Psoas muscle (tissue), 8 donors: ENCODE results near the gene BICC1. TPM values are rescaled to one million over a fixed set of nuclear protein-coding genes. Genes with fewer than 3 reads are reported as not detected.

Source experiments
- ATAC-seq, 4 donors: fragments of 200-7000 bp; cut with Tn5 transposase; one replicate each; pipeline ENCODE4 v1.9.1; 2020; ENCODE audit warnings: moderate library complexity in 3 of 4, mild to moderate bottlenecking in 2 of 4
- DNase-seq, 2 donors: peaks; one replicate each; pipeline ENCODE4 v3.0.0-alpha.2; 2020
- H3K27ac ChIP-seq: fragments of 200-600 bp; one replicate; pipeline ENCODE4 v1.8.0; 2022
- H3K27me3 ChIP-seq, 3 donors: fragments of 200-600 bp in 1 of 3; one replicate each; pipeline versions ENCODE4 v1.6.1 to v1.8.0; 2013 to 2022; ENCODE audit warnings: low read length in 2 of 3, mild to moderate bottlenecking in 2 of 3, moderate library complexity in 1 of 3; ENCODE audit not compliant: insufficient read depth in 3 of 3
- H3K36me3 ChIP-seq, 2 donors: fragments of 200-600 bp in 1 of 2; one replicate each; pipeline versions ENCODE4 v1.6.1 to v1.8.0; 2013 to 2022; ENCODE audit warnings: low read depth in 1 of 2, mild to moderate bottlenecking in 1 of 2, moderate library complexity in 1 of 2; ENCODE audit not compliant: insufficient read depth in 1 of 2
- H3K4me1 ChIP-seq: fragments of 200-600 bp; one replicate; pipeline ENCODE4 v1.8.0; 2022
- H3K4me3 ChIP-seq: fragments of 200-600 bp; one replicate; pipeline ENCODE4 v1.8.0; 2022; ENCODE audit warnings: mild to moderate bottlenecking
- H3K9me3 ChIP-seq: fragments of 200-600 bp; one replicate; pipeline ENCODE4 v1.8.0; 2022
- WGBS, 3 donors: extraction: QIAGEN DNeasy Blood & Tissue Kit; methylation state at CpG; one replicate each; pipeline versions ENCODE4 v1.1.6 to v1.1.7; 2013; 5-methylcytosine and 5-hydroxymethylcytosine counted together
- intact Hi-C, 2 donors: fragments of 100-400 bp; cut with DNase I; formaldehyde crosslinking; loops; one replicate each; pipeline versions ENCODE4 v1.11.0 to v1.14.2; 2022
- polyA plus RNA-seq, 3 donors: library from polyadenylated mRNA; stranded (reverse); fragments of 200-250 nt; gene quantifications; one replicate each; pipeline ENCODE4 v1.2.3, GENCODE V29; 2013
- total RNA-seq, 4 donors: library from RNA; stranded (reverse); fragmentation: NEBNext Ultra II Directional in 2 of 4; extraction: Animal tissue kit (Norgen Biotek cat#: 25700) in 2 of 4; gene quantifications; one replicate each; pipeline versions ENCODE4 v1.2.1 to v1.2.4, GENCODE V29; 2021 to 2023
- TF ChIP-seq, protein P1 (sequence below): fragments of 200-600 bp; IDR thresholded peaks from one replicate; pipeline ENCODE4 v1.8.0; 2022; ENCODE audit warnings: antibody characterized with exemption
- donor health status: healthy with polysubstance abuse.
- donor health status: DM: no; HTN: no; CAD: no; lungs with moderate emphysema.
- donor health status: Bipolar disorder and iron deficiency.
- donor health status: healthy.
- donor health status: DM: yes; HTN: yes; CAD: no.
- donor health status: DM: no; HTN: no; CAD: no.
- donor health status: DM: no; HTN: no; CAD: no.
- donor health status: DM: yes; HTN: yes; CAD: no.

BICC1 gene
- total and polyA plus RNA-seq, 7 donors = 4.7 to 13.2 (median 6.9) TPM

DNA sequence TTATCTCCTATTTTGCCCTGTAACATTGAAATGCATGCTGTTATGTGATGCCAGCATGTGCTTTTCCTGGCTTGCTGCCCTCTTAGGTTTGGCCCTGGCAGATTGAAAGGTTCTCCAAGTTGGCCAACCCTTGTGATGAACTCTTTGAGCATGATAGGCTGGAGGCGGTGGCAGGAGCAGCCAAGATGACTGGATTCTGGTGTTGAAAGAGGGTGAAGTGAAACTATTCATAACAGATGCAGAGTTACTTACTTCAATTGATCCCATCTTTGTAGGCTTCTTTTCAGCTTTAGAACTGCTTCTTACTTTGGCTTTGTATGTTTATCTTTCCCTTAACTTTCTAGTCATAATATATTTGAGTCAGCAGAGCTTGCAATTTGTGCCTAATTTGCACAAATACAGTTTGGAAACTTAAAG is 57.6 kb downstream of the BICC1 start:
- Histone ChIP-seq H3K36me3 (no peaks in the 10 kb centered on the region), H3K9me3 (no peaks in the 10 kb centered on the region), H3K4me3 (no peak overlapping the region), H3K27me3 (no peaks in the 10 kb centered on the region), H3K27ac (no peak overlapping the region), H3K4me1 (peaks cover 3% of the 10 kb centered on the region)
- intact Hi-C loops = no loop called here
- peak in 1 of 2 donors; percentile 25 for DNase-seq
- WGBS, 3 donors = 39 to 61% (median 39%) methylated on average over 1 of the region's 1 CpG
- peak in 3 of 4 donors; percentile 68 to 83 (median 75) for ATAC-seq
- TF ChIP-seq, protein P1, sequence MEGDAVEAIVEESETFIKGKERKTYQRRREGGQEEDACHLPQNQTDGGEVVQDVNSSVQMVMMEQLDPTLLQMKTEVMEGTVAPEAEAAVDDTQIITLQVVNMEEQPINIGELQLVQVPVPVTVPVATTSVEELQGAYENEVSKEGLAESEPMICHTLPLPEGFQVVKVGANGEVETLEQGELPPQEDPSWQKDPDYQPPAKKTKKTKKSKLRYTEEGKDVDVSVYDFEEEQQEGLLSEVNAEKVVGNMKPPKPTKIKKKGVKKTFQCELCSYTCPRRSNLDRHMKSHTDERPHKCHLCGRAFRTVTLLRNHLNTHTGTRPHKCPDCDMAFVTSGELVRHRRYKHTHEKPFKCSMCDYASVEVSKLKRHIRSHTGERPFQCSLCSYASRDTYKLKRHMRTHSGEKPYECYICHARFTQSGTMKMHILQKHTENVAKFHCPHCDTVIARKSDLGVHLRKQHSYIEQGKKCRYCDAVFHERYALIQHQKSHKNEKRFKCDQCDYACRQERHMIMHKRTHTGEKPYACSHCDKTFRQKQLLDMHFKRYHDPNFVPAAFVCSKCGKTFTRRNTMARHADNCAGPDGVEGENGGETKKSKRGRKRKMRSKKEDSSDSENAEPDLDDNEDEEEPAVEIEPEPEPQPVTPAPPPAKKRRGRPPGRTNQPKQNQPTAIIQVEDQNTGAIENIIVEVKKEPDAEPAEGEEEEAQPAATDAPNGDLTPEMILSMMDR = no peak

DNA sequence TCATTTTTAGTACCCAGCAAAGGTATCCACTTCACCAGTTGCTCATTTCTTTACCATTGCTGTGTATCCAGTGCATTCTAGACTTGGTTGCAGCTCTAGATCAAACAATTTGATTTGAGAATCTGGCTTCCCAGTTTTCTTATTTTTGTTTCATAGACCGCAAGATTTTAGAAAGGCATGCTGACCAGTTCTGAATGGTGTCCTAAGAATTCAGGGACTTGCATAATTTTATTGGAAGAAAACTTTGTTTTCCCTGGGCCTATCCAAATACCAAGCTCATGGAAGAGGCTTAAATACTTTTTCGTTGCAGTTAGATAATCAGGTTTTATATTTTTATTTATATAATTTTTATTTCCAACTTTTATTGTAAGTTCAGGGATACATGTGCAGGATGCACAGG is 58.3 kb downstream of the BICC1 start:
- Histone ChIP-seq H3K9me3 (no peaks in the 10 kb centered on the region), H3K27me3 (no peaks in the 10 kb centered on the region), H3K4me1 (peaks cover 2% of the 10 kb centered on the region), H3K4me3 (no peak overlapping the region), H3K36me3 (no peaks in the 10 kb centered on the region), H3K27ac (no peak overlapping the region)
- WGBS, 3 donors = 72 to 85% (median 84%) methylated on average over 2 of the region's 2 CpGs
- no peak for ATAC-seq
- no peak for DNase-seq
- TF ChIP-seq, protein P1 = no peak
- intact Hi-C loops = no loop called here

DNA sequence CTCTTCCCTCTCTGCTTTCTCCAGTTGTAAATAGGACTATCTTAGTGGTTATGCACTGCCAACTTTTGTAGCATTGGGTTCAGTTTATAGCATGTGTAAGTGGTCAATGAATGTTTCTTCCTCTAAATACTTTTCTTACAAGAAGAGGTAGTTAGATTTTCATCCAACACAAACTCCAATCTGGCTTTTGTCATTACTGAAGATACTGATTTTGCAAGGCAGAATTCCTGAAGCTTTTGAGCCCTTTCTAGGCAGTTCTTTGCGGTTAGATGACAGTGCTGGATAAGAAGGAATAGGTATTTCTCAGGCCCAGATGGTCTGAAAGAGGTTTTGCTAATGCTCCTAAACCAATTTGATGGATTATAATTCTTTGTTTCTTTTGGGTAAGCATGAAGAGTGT is 60.5 kb downstream of the BICC1 start:
- DNase-seq = no peak
- intact Hi-C loops = no loop called here

DNA sequence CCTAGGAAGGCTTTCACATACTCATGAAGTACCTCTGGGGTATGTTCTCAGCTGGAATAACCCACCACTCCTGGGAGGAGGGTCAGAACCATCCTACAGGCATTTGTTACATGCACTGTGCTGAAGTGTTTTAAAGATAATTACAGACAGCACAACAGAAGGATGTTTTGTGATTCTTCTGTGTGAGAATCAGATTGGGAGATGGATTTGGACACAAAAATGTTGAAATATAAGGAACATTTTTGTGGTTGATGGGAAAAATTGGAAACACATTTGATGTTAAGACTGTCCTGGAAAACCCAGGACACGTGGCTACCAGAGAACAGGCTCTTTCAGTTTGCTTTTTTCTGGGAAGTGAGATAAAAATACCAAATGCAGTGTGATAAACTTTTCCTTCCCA is 61.4 kb downstream of the BICC1 start:
- Histone ChIP-seq H3K27me3 (no peaks in the 10 kb centered on the region), H3K27ac (no peak overlapping the region), H3K4me1 (peaks cover 10% of the 10 kb centered on the region), H3K36me3 (no peaks in the 10 kb centered on the region), H3K4me3 (no peak overlapping the region), H3K9me3 (no peaks in the 10 kb centered on the region)
- TF ChIP-seq, protein P1 = no peak
- ATAC-seq = no peak
- no peak for DNase-seq
- intact Hi-C loops = no loop called here
- 32 to 40% (median 39%) methylated on average over 1 of the region's 1 CpG for WGBS, 3 donors

More for the DNA sequence above, 60.5 kb downstream of the BICC1 start:
- TF ChIP-seq, protein P1 = no peak
- ATAC-seq = no peak
- Histone ChIP-seq H3K4me1 (peaks cover 10% of the 10 kb centered on the region), H3K36me3 (no peaks in the 10 kb centered on the region), H3K27me3 (no peaks in the 10 kb centered on the region), H3K9me3 (no peaks in the 10 kb centered on the region), H3K4me3 (no peak overlapping the region), H3K27ac (no peak overlapping the region)
- WGBS, 3 donors = 90 to 96% (median 95%) methylated on average over 1 of the region's 1 CpG

DNA sequence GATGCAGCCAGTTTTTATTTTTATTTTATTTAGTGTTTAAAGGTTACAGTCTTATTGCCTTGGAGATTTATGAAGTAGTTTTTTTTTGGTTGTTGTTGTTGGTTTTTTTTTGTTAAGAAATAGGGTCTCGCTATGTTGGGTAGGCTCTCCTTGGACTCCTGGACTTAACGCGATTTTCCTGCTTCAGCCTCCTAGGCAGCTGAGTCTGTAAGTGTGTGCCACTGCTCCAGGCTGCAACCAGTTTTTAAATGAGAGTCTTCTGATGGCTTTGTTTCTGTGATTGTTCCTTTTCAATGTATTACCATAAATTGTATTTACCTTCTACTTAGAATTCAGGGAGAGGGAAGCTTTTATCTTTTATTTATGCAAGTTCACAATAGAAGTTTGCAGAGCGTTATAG is 62.8 kb downstream of the BICC1 start:
- Histone ChIP-seq H3K27ac (no peak overlapping the region), H3K9me3 (no peaks in the 10 kb centered on the region), H3K4me3 (no peak overlapping the region), H3K36me3 (no peaks in the 10 kb centered on the region), H3K4me1 (peaks cover 10% of the 10 kb centered on the region), H3K27me3 (no peaks in the 10 kb centered on the region)
- TF ChIP-seq, protein P1 = no peak
- DNase-seq (no peak), ATAC-seq (no peak)
- intact Hi-C loops = no loop called here
- 66 to 81% (median 72%) methylated on average over 4 of the region's 4 CpGs for WGBS, 3 donors
